Inferior parietal cortex (tissue), 1 donor: ENCODE measurements around the gene NFIX.
"Not testable (repeated sequence)": the region's sequence is repeated elsewhere in the genome, so short reads cannot be mapped to it uniquely, and the experiment has no call there.

Experiments used
- DNase-seq: peaks from one replicate; pipeline ENCODE4 v3.0.0-alpha.2; 2016; ENCODE audit errors: extremely low spot score

Gene NFIX

DNA sequence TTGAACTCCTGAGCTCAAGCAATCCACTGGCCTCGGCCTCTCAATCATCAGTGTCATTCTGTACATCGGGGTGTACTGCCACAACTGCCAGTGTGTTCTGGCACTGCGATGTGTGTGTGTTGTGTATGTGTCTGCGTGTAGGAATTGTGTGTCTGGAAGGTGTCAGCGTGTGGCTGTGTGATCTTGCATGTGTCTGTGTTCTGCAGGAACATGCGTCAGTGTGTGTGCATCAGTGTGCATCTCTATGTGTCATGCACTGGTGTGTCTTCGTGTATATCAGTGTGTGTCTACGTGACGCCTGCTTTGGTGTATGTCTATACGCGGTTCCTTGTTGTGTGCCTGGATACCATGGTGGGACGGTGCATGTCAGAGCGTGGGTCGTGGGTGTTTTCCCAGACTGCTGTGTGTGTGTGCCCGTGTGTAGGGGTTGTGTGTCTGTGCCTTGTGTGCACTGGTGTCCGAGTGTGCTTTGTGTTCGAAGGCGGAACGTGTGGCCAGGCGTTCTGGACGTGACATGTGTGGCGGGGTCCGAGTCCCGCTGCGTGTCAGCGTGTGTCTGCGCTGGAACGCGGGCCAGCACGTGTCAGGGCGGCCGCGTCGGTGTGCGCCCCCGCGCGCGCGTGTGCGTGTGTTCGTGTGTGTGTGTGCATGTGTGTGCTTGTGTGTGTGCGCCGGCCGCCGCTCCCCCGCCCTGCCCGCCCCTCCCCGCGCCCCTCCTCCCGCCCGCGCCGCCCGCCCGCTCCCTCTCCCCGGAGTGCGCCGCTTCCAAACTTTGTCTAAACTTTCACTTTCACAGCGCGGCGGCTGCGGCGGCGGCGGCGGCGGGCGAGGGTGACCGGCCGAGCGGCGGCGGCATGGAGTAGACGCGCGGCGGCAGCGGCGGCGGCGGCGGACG is at the start of gene NFIX:
NFIX (plus strand) TSS at position 775 of the 895 bp plus-strand sequence. CDS start 363 bp downstream, outside the sequence.
- peak; percentile 19 for DNase-seq

DNA sequence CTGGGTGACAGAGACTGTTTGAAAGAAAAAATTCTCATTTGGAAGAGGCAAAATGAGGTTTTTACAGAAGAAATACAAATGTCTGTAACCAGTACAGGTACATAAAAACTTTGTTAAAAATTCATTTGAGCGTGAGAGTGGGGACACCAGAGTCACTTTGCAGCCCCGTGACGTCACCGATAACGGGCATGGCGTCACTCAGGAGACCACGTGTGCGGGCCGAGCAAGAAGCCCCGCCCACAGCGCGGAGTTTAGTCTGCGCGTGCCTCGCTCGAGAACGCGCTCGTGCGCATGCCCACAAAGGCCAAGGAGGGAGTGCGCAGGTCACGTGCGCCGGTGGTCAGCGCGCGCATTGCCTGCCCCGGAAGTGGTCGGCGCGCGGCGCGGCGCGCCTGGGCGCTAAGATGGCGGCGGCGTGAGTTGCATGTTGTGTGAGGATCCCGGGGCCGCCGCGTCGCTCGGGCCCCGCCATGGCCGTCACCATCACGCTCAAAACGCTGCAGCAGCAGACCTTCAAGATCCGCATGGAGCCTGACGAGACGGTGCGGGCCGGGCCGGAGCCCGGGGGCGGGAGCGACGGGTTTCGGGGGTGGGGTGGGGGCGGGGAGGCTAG is 49.7 kb upstream of the NFIX start, which contains the start of gene RAD23A:
RAD23A (plus strand) TSS at position 384 of the 613 bp plus-strand sequence; CDS start at position 471, 87 bp downstream.
- peak; percentile 96 for DNase-seq

DNA sequence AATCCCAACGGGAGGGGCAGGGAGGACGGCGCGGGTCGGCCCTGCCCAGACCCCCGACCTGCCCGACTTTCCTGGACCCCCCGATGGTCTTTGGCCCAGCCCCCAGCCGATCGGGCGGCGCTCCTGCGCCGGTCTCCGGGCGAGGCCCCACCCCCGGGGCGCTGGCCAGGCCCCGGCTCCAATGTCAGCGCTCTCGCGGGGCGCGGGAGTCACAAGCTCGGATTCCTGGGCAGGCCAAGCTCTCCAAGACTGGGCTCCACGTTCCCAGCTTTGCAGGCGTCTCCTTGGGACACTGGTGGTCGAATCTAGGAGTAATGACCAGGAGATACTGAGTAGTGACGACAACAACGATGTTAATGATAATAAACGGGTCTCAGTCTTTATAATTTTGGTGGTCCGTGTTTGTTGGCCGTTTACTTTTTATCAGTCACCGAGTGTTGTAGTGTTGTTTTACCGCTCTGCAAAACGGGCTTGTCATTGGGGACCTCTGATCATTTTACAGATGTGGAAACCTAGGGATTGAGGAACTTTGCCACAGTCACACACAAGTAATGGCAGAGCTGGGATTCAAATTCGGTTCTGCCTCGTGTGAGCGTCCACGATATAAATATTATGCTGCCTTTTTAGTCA is 49.1 kb upstream of the NFIX start:
- no peak for DNase-seq

DNA sequence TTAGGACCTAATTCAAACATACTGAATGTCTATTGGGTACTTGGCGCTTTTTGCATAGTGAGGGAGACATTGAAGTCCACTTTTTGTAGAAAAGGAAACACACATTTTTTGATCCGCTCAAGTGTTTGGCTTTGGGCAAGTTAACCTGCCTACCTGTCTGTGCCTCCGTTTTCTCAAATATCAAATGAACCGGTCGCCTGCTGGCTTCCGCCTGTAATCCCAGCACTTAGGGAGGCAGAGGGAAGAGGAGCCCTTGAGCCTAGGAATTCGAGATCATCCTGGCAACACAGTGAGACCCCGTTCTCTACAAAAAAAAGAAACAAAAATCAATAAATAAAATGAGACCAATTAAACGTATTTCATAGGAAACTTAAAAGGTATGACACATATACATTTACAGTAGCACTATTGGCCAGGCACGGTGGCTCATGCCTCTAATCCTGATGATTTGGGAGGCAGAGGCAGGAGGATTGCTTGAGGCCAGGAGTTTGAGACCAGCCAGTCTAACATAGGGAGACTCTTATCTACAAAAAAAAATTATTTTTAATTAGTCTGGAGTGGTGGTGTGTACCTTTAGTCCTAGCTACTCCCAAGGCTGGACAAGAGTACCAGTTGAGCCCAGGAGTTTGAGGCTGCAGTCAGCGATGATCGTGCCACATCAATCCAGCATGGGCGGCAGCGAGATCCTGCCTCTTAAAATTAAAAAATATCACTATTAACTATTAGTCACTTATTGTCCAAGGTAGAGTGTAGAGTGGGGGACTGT is 48.4 kb upstream of the NFIX start:
- no peak for DNase-seq

DNA sequence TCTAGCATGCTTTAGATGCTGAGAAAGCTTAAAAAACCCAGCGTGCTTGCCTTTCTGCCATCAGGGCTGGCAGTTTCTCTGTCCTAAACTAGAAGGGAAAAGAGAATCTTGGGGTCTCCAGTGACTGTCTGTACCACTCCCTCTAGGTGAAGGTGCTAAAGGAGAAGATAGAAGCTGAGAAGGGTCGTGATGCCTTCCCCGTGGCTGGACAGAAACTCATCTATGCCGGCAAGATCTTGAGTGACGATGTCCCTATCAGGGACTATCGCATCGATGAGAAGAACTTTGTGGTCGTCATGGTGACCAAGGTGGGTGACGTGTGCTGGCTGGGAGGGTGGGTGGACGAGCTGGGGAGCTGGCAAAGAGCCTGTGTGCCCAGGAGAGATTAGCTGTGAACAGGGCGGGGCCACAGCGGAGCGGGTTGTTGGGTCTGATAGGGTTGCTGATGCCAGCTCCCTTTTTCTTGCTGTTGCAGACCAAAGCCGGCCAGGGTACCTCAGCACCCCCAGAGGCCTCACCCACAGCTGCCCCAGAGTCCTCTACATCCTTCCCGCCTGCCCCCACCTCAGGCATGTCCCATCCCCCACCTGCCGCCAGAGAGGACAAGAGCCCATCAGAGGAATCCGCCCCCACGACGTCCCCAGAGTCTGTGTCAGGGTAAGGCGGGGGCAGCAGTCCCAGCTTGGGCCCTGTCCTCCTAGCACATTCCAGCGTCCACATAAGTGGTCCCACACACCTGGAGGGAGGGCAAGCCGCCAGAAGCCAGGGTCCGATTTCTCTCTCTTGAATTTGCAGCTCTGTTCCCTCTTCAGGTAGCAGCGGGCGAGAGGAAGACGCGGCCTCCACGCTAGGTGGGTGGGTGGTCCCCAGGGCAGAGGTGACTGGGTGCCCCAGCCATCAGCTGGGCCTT is 47.3 kb upstream of the NFIX start:
- no peak for DNase-seq

DNA sequence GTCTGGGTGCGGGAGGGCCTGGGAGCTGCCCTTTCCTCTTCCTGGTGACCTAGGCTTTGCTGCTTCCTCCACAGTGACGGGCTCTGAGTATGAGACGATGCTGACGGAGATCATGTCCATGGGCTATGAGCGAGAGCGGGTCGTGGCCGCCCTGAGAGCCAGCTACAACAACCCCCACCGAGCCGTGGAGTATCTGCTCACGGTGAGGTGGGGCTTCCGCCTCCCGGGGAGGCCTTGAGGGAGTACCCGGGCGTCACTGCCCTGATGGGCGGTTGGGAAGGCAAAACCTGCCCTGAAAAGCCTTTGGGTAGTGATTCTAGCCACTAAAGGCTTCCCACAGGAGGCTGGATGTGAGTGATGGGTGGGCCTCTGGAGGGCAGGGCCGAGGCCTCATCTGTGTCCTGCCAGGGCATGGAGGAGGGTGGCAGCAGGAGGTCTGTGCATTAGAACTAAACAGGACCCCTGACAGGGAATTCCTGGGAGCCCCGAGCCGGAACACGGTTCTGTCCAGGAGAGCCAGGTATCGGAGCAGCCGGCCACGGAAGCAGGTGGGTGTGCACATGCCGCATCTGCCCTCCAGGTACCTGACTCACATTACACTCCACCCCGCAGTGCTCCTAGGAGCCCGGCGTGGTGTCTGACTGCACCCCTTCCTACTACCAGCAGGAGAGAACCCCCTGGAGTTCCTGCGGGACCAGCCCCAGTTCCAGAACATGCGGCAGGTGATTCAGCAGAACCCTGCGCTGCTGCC is 46.5 kb upstream of the NFIX start:
- DNase-seq, result no peak

DNA sequence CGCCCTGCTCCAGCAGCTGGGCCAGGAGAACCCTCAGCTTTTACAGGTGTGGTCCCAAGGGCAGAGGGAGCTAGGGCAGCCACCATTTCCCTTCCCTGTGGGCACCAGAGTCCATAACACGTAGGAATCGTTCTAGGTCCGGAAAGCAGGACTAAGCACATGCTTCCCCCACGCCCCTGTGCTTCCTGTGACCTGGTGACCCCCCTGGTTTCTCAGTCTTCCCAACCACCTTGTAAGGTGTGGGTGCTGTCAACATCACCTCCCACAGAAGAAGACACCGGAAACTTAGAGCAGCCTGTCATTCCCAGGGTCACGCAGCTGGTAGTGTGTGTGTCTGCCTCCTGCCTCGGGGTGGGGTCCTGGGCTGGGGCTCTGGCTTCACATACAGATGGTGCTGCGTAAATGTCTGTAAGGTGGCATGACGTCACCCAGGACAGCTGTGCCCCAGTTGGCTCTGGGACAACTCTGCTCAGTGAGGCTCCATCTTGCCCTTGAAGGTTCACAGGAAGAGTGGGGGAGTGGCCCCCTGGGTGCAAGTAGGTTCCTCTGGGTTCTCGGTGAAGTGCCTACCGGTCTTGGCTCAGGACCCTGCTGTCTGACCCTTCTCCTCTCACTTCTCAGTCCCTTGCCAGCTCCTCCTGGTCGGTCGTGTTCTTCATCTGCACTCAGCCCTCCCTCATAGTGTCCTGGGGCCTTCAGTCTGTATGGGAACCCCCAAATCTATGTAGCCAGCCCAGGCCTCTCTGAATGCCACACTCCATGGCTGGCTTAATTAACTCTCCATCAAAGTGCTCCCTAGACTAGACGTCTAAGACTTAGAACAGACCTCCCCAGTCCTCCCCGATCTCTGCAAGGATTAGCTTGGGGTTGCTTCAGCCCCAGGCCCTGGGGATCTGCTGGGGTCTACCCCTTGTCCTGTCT is 45.7 kb upstream of the NFIX start:
- DNase-seq, result no peak

DNA sequence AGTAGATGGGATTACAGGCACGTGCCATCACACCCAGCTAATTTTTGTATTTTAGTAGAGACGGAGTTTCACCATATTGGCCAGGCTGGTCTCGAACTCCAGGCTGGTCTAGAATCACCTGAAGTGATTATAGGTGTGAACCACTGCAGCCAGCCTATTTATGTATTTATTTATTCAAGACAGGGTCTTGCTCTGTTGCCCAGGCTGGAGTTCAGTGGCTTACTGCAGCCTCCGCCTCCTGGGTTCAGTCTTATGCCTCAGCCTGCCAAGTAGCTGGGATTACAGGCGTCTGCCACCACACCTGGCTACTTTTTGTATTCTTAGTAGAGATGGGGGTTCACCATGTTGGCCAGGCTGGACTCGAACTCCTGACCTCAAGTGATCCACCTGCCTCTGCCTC is 43.2 kb upstream of the NFIX start:
- DNase-seq, result not testable (repeated sequence)

DNA sequence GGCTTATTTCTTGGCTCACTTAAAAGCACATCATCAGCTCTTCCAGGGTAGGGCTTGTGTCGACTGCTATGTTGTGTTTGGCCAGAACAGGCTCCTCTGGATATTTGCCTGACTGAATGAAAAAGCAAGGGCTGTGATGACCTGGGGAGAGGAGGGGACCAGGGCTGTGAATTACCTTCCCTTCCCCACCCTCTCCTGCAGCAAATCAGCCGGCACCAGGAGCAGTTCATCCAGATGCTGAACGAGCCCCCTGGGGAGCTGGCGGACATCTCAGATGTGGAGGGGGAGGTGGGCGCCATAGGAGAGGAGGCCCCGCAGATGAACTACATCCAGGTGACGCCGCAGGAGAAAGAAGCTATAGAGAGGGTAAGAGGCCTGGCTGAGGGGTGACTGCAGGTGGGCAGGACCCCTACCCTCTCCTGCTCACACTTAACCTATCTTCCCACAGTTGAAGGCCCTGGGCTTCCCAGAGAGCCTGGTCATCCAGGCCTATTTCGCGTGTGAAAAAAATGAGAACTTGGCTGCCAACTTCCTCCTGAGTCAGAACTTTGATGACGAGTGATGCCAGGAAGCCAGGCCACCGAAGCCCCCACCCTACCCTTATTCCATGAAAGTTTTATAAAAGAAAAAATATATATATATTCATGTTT is 42.7 kb upstream of the NFIX start:
- DNase-seq, result no peak

DNA sequence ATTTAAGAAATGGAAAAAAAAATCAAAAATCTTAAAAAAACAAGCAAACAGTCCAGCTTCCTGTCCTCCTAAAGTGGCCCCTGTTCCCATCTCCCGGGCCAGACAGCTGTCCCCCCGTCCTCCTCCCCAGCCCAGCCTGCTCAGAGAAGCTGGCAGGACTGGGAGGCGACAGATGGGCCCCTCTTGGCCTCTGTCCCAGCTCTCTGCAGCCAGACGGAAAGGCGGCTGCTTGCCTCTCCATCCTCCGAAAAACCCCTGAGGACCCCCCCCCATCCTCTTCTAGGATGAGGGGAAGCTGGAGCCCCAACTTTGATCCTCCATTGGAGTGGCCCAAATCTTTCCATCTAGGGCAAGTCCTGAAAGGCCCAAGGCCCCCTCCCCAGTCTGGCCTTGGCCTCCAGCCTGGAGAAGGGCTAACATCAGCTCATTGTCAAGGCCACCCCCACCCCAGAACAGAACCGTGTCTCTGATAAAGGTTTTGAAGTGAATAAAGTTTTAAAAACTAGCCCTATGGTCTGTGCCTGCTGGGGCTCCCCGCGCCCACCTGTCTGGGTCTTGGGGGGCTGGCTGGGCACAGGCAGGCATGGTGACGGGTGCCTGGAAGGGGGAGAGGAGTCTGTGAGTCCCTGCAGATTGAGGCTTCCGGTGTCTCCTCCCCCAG is 42.0 kb upstream of the NFIX start:
- no peak for DNase-seq

DNA sequence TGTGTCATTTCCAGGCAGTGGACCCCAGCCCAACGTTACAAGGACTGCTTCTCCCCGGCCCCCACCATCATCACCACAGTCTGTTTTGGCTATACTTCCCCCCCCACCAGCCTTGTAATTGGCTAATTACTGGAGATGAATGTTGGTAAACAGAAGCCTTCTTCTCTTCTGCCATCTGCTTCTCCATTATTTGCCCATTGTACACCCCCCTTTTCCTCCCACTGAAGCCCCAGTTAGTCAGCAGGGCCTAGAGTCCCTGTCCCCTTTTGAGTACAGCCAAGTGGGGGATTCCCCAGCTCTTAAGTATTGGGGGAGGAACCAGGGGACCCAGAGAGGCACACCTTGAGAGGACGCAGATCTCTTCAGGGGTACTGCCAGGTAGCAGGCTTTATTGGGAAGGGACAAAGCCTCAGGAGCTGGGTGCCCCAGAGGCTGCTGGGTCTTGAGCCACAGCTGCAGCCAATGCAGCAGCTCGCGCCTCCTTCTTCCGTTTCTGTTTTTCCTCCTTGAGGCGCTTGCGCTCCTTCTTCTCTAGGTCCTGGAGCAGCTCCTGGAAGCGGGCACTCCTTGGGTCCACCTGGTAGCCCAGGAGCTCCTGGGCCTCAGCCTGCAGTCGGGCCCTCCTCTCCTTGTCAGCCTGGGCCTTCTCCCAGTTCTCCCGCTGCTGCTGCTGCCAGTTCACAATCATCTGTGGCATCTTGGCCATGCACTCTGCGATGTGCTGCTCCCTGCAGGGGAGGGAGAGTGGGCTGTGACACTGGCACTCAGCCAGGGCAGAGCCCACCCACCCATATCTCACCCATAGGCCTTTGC is 41.3 kb upstream of the NFIX start:
- DNase-seq, result no peak

DNA sequence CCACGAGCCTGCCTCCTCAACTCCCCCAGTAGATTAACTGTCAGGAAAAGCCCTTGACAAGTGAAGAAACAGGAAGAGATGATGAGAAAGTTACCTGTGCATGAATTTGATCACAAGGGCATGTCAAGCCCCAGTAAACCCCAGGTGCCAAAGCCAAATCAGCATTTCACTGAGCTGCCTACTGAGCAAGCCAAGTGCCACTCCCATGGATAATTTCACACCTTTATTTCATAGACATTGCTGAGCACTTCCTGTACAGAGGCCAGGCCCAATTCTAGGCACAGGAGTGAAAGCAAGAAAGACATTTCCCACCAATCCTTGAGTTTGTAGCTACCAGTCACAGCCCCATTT is 40.7 kb upstream of the NFIX start:
- DNase-seq, result no peak

DNA sequence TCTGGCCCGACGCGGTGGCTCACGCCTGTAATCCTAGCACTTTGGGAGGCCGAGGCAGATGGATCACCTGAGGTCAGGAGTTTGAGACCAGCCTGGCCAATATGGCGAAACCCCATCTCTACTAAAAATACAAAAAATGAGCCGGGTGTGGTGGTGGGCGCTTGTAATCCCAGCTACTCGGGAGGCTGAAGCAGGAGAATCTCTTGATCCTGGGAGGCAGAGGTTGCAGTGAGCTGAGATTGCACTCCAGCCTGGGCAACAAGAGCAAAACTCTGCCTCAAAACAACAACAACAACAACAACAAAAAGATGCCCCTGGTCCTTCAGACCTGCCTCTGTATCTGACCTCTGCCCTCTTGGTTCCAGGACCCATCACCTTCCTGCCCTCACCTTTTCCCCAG is 39.7 kb upstream of the NFIX start:
- not testable (repeated sequence) for DNase-seq

DNA sequence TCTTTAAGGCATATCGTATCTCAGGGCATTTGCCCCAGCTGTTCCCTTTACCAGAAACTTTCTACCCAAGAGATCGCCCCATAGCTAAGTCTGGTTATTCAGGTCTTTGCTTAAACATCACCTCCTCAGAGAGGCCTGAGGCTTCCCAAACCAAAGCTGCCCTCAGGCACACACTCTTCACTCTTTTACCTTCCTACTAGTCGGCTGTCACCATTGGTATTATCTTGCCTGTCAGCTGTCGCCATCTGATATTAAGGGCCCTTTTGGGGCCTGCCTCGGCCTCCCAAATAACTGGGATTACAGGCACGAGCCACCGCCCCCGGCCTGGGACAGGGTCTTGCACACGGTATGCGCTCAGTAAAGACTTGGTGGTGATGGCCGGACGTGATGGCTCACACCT is 39.3 kb upstream of the NFIX start:
- no peak for DNase-seq

DNA sequence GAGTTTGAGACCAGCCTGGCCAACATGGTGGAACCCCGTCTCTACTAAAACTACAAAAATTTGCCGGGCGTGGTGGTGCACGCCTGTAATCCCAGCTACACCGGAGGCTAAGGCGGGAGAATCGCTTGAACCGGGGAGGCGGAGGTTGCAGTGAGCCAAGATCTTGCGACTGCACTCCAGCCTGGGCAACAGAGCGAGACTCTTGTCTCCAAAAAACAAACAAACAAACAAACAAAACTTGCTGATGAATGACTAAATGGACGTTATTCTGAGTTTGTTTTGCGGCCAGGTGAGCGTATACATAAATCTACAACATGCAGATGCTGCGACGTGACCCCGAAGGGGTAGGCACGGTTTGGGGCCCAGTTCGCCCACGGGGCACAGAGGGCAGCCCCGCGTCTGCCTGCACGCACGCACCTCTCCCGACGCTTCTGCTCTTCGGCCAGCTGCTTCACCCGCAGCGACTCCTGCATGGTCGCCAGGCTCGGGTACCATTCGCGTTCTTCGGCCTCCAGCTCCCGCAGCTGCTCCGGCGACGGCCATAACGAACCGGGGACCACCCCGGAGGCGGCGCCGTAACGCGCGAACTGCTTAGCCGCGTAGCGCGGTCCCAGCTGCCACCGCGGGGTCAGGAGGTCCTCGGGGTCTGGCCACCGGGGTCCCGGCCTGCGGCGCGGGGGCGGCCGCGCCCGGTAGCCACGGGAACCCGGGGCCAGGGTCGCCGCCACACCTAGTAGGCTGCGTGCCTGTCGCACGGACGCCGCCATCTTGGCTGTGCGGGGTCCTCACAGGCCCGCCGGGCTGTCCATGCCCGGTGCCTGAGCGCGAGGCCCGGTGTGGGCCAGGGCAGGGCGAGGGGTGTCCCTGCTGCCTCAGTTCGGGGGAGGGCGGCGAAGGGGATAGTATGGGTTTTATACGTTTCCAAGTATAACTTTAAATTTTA is 38.6 kb upstream of the NFIX start, which contains the start of gene GADD45GIP1:
GADD45GIP1 (minus strand) TSS at position 778 of the 943 bp plus-strand sequence; CDS start at position 767, 11 bp downstream.
- DNase-seq, result peak; percentile 67
